ENCODE data around the gene DNAH6. TPM values are rescaled to one million over a fixed set of nuclear protein-coding genes. Genes with fewer than 3 reads are reported as not detected.

DNAH6 gene
- total and polyA plus RNA-seq, 2 of the 8 experiments (the other 6 are each of a cell fraction or from before 2014, with no cell fraction given): 0.06 to 0.43 TPM

DNA sequence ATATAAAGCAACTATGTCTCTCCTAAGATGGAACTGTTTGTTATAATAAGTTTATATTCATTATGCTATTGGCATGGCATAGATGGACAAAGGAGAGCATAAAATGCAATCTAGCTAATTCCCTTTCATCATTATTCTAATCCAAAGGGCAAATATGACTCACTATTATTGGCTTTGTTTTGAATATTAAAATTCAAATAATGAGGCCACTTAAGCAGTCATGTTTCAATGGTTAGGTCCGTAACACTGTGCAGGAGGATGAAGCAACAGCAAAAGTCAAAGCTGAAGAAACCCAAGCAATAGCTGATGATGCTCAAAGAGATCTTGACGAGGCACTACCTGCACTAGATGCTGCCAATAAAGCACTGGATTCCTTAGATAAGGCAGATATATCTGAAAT, 187.5 kb downstream of the DNAH6 start:
- ChIA-PET POLR2A (ENCODE audit: partially characterized antibody) (no interaction called here), CTCF (ENCODE audit: partially characterized antibody) (interaction anchor here (0.9 to 1.4 kb wide), 3 partner anchors 18 to 127 kb away, joined by 3 read pairs; no protein-coding TSS in a partner anchor)
- Histone ChIP-seq H3K36me3 (ENCODE audit: control insufficient read depth in 2 of 4, insufficient read depth in 4 of 4, low read length in 3 of 4) (no peaks in the 10 kb centered on the region), H2BK120ac (replicated peaks; ENCODE audit: low read depth, low read length) (no peak overlapping the region), H3K79me1 (ENCODE audit: low read depth, low read length) (no peaks in the 10 kb centered on the region), H3K4me2 (ENCODE audit: insufficient read depth in 1 of 2, low read depth in 2 of 2, low read length in 2 of 2) (no peak overlapping the region), H2BK12ac (ENCODE audit: low read depth, low read length) (no peak overlapping the region), H3K18ac (ENCODE audit: extremely low read depth, low read length) (no peak overlapping the region), H3K9ac (replicated peaks in 1 of 4; ENCODE audit: extremely low read depth in 1 of 4, low read depth in 3 of 4, low read length in 3 of 4) (no peak overlapping the region), H2BK20ac (ENCODE audit: low read length) (no peak overlapping the region), H3K23me2 (ENCODE audit: low read depth, low read length) (no peaks in the 10 kb centered on the region), H2BK15ac (ENCODE audit: low read length) (no peak overlapping the region), H3K27ac (ENCODE audit: low read depth, low read length) (no peak overlapping the region), H4K5ac (ENCODE audit: insufficient read length, low read depth, low read length) (no peak overlapping the region), H4K20me1 (replicated peaks in 1 of 2; ENCODE audit: control insufficient read depth in 1 of 2, insufficient read depth in 2 of 2, low read length in 2 of 2) (no peaks in the 10 kb centered on the region), H2AFZ (ENCODE audit: low read length) (no peak overlapping the region), H4K8ac (ENCODE audit: extremely low read depth, insufficient read depth, low read length) (no peak overlapping the region), H3K23ac (ENCODE audit: insufficient read length) (no peak overlapping the region), H3K56ac (replicated peaks; ENCODE audit: insufficient read length, low read depth, low read length) (no peak overlapping the region), H3K9me3 (ENCODE audit: insufficient read depth in 2 of 2, low read depth in 1 of 2, low read length in 1 of 2) (peaks cover 5 to 10% of the 10 kb centered on the region in 2 experiments; a peak in 3 of 4 replicates), H2AK5ac (ENCODE audit: low read depth, low read length) (no peak overlapping the region), H2BK5ac (ENCODE audit: low read depth, low read length) (no peak overlapping the region), H3K4me1 (replicated peaks in 1 of 4; ENCODE audit: control insufficient read depth in 3 of 4, insufficient read depth in 4 of 4, low read length in 3 of 4) (no peaks in the 10 kb centered on the region), H3K14ac (ENCODE audit: insufficient read length) (no peak overlapping the region), H3K4me3 (ENCODE audit: extremely low read depth in 1 of 4, insufficient read depth in 2 of 4, low read depth in 3 of 4, low read length in 4 of 4) (no peak overlapping the region), H3K79me2 (ENCODE audit: control insufficient read depth in 1 of 2, insufficient read depth in 2 of 2, low read length in 2 of 2) (no peaks in the 10 kb centered on the region), H4K91ac (replicated peaks; ENCODE audit: insufficient read length, low read length) (no peak overlapping the region), H3K4ac (replicated peaks; ENCODE audit: insufficient read length, low read depth, low read length) (no peak overlapping the region), H3K27me3 (replicated peaks in 1 of 4; ENCODE audit: control insufficient read depth in 3 of 4, extremely low read depth in 1 of 4, insufficient read depth in 3 of 4, low read length in 3 of 4) (no peaks in the 10 kb centered on the region)
- FAIRE-seq: no peak
- no peak for DNase-seq (ENCODE audit: low read depth in 1 of 2, low spot score in 2 of 2)
- 90% methylated on average over 2 of the region's 2 CpGs; no CpG with 5 or more reads in 1 of the 2 experiments for WGBS, 2 experiments (ENCODE audit: extremely low coverage in 1 of 2, insufficient coverage in 1 of 2, insufficient read length in 1 of 2, insufficient replicate concordance in 2 of 2, low coverage in 1 of 2, low lambda C conversion rate in 2 of 2, missing lambda C conversion rate in 1 of 2)
- TF ChIP-seq KDM5A (IDR thresholded peaks at IDR 0.05; ENCODE audit: low read length) (no peak), NANOG (IDR thresholded peaks at IDR 0.05; ENCODE audit: insufficient read depth, low read depth, low read length, poor library complexity, severe bottlenecking) (no peak), CEBPB (IDR thresholded peaks at IDR 0.05; ENCODE audit: low read depth, low read length) (no peak), RBBP5 (IDR thresholded peaks at IDR 0.05; ENCODE audit: borderline replicate concordance, low read depth, low read length) (no peak), EGR1 (IDR thresholded peaks at IDR 0.05; ENCODE audit: borderline replicate concordance, low read depth, low read length) (no peak)
- TF ChIP-seq, protein P1, sequence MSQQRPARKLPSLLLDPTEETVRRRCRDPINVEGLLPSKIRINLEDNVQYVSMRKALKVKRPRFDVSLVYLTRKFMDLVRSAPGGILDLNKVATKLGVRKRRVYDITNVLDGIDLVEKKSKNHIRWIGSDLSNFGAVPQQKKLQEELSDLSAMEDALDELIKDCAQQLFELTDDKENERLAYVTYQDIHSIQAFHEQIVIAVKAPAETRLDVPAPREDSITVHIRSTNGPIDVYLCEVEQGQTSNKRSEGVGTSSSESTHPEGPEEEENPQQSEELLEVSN (IDR thresholded peaks at IDR 0.05): no peak
